Natural killer cell (primary cell): ENCODE measurements around the gene RAD51AP2. TPM values are rescaled to one million over a fixed set of nuclear protein-coding genes. Genes with fewer than 3 reads are reported as not detected.

Source experiments
- ATAC-seq, 3 donors: fragments of 150-1000 bp in 2 of 3; fragments of 200-7000 bp in 1 of 3; cut with Tn5 transposase; 1 replicate in 1 of 3; 2 replicates in 2 of 3; pipeline ENCODE4 v1.10.0; 2021; ENCODE audit warnings: mild to moderate bottlenecking in 2 of 3, moderate library complexity in 2 of 3
- DNase-seq, 2 donors: peaks; one replicate each; pipeline versions ENCODE4 v3.0.0 to v3.0.0-alpha.2; 2013 to 2021; ENCODE audit warnings: mixed read lengths in 1 of 2
- H3K27ac ChIP-seq: one replicate; pipeline ENCODE4 v1.5.1; 2013; ENCODE audit warnings: mild to moderate bottlenecking, low read length
- H3K27me3 ChIP-seq: one replicate; pipeline ENCODE4 v1.6.1; 2013; ENCODE audit warnings: low read length; ENCODE audit not compliant: control insufficient read depth, insufficient read depth
- H3K36me3 ChIP-seq: one replicate; pipeline ENCODE4 v1.6.1; 2013; ENCODE audit warnings: low read length; ENCODE audit not compliant: control insufficient read depth, insufficient read depth
- H3K4me1 ChIP-seq: one replicate; pipeline ENCODE4 v1.6.1; 2013; ENCODE audit warnings: low read length; ENCODE audit not compliant: control insufficient read depth, insufficient read depth
- H3K4me3 ChIP-seq: one replicate; pipeline ENCODE4 v1.5.1; 2013; ENCODE audit warnings: low read length
- H3K9me3 ChIP-seq: one replicate; pipeline ENCODE4 v1.6.1; 2013; ENCODE audit warnings: low read length; ENCODE audit not compliant: control insufficient read depth, insufficient read depth
- H3K27ac Mint-ChIP-seq, 2 donors: one replicate each; pipeline ENCODE4 v1.8.0; 2022; ENCODE audit warnings: mild to moderate bottlenecking in 2 of 2, mixed read lengths in 2 of 2, moderate library complexity in 1 of 2
- H3K27me3 Mint-ChIP-seq, 2 donors: one replicate each; pipeline ENCODE4 v1.8.0; 2022; ENCODE audit warnings: low read depth in 2 of 2, mixed read lengths in 2 of 2
- H3K36me3 Mint-ChIP-seq: one replicate; pipeline ENCODE4 v1.8.0; 2022; ENCODE audit warnings: mixed read lengths
- H3K4me1 Mint-ChIP-seq, 2 donors: one replicate each; pipeline ENCODE4 v1.8.0; 2022; ENCODE audit warnings: mixed read lengths in 2 of 2
- H3K4me3 Mint-ChIP-seq: one replicate; pipeline ENCODE4 v1.8.0; 2022; ENCODE audit warnings: mild to moderate bottlenecking, moderate library complexity, mixed read lengths
- H3K9me3 Mint-ChIP-seq, 2 donors: one replicate each; pipeline ENCODE4 v1.8.0; 2022; ENCODE audit warnings: mixed read lengths in 2 of 2
- WGBS: methylation state at CpG from one replicate; pipeline ENCODE4 v1.1.7; 2013; ENCODE audit warnings: missing lambda C conversion rate; ENCODE audit not compliant: insufficient coverage; 5-methylcytosine and 5-hydroxymethylcytosine counted together
- intact Hi-C: fragments of 100-400 bp; cut with micrococcal nuclease; formaldehyde crosslinking; loops from one replicate; pipeline ENCODE4 v1.14.2; 2022
- total RNA-seq, 4 donors: library from RNA; stranded (reverse); fragments of 120-200 nt in 1 of 4; gene quantifications; one replicate each; pipeline versions ENCODE4 v1.2.3 to v1.2.4, GENCODE V29; 2013 to 2022
- TF ChIP-seq, protein P1 (sequence below): fragments of 200-600 bp; IDR thresholded peaks from one replicate; pipeline ENCODE4 v1.8.0; 2022; ENCODE audit warnings: antibody characterized with exemption

Gene RAD51AP2
- total RNA-seq, 3 donors from 2014 or later (not counting 1 experiment from before 2014, with no cell fraction given): not detected

GRCh38 chr2:17536416-17536815 lies 18.2 kb upstream of the RAD51AP2 start:
- no peak overlapping the region for H3K4me3 Mint-ChIP-seq
- H3K4me1 Mint-ChIP-seq: no peaks in the 10 kb centered on the region
- Histone ChIP-seq H3K4me3 (no peak overlapping the region), H3K36me3 (no peaks in the 10 kb centered on the region), H3K27ac (no peak overlapping the region), H3K4me1 (no peaks in the 10 kb centered on the region), H3K9me3 (no peaks in the 10 kb centered on the region), H3K27me3 (peaks cover 27% of the 10 kb centered on the region)
- peaks cover 7 to 12% of the 10 kb centered on the region in 2 donors for H3K9me3 Mint-ChIP-seq
- intact Hi-C loops: no loop called here
- H3K27me3 Mint-ChIP-seq: peaks cover 34 to 36% of the 10 kb centered on the region in 2 donors
- H3K27ac Mint-ChIP-seq: no peak overlapping the region
- H3K36me3 Mint-ChIP-seq: no peaks in the 10 kb centered on the region
- ATAC-seq: no peak
- 93% methylated on average over 2 of the region's 2 CpGs for WGBS
- no peak for DNase-seq
- TF ChIP-seq, protein P1, sequence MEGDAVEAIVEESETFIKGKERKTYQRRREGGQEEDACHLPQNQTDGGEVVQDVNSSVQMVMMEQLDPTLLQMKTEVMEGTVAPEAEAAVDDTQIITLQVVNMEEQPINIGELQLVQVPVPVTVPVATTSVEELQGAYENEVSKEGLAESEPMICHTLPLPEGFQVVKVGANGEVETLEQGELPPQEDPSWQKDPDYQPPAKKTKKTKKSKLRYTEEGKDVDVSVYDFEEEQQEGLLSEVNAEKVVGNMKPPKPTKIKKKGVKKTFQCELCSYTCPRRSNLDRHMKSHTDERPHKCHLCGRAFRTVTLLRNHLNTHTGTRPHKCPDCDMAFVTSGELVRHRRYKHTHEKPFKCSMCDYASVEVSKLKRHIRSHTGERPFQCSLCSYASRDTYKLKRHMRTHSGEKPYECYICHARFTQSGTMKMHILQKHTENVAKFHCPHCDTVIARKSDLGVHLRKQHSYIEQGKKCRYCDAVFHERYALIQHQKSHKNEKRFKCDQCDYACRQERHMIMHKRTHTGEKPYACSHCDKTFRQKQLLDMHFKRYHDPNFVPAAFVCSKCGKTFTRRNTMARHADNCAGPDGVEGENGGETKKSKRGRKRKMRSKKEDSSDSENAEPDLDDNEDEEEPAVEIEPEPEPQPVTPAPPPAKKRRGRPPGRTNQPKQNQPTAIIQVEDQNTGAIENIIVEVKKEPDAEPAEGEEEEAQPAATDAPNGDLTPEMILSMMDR: no peak

GRCh38 chr2:17533546-17533945 lies 15.3 kb upstream of the RAD51AP2 start:
- Mint-ChIP-seq H3K36me3 (no peaks in the 10 kb centered on the region), H3K9me3 (peaks cover 7 to 12% of the 10 kb centered on the region in 2 donors), H3K27me3 (peaks cover 10 to 17% of the 10 kb centered on the region in 2 donors), H3K4me1 (no peaks in the 10 kb centered on the region), H3K4me3 (no peak overlapping the region), H3K27ac (no peak overlapping the region)
- WGBS: 100% methylated on average over 1 of the region's 2 CpGs
- DNase-seq (no peak), ATAC-seq (no peak)
- TF ChIP-seq, protein P1: no peak
- Histone ChIP-seq H3K9me3 (no peaks in the 10 kb centered on the region), H3K27ac (no peak overlapping the region), H3K36me3 (no peaks in the 10 kb centered on the region), H3K27me3 (peaks cover 10% of the 10 kb centered on the region), H3K4me1 (no peaks in the 10 kb centered on the region), H3K4me3 (no peak overlapping the region)
- intact Hi-C loops: no loop called here

GRCh38 chr2:17529771-17530170 lies 11.5 kb upstream of the RAD51AP2 start:
- 85% methylated on average over 2 of the region's 2 CpGs for WGBS
- Mint-ChIP-seq H3K9me3 (peaks cover 0 to 7% of the 10 kb centered on the region in 2 donors), H3K27ac (no peak overlapping the region), H3K4me3 (no peak overlapping the region), H3K4me1 (no peaks in the 10 kb centered on the region), H3K36me3 (no peaks in the 10 kb centered on the region), H3K27me3 (no peaks in the 10 kb centered on the region)
- H3K9me3 ChIP-seq: no peaks in the 10 kb centered on the region
- intact Hi-C loops: no loop called here
- H3K36me3 ChIP-seq: no peaks in the 10 kb centered on the region
- TF ChIP-seq, protein P1: no peak
- H3K4me3 ChIP-seq: no peak overlapping the region
- no peaks in the 10 kb centered on the region for H3K4me1 ChIP-seq
- no peak for DNase-seq
- no peak overlapping the region for H3K27ac ChIP-seq
- peaks cover 2% of the 10 kb centered on the region for H3K27me3 ChIP-seq
- no peak for ATAC-seq

- TF ChIP-seq, protein P1: no peak
- no peak overlapping the region for H3K4me3 ChIP-seq
- H3K27me3 ChIP-seq: peaks cover 7% of the 10 kb centered on the region
- DNase-seq (no peak), ATAC-seq (no peak)
- no peak overlapping the region for H3K27ac ChIP-seq
- Mint-ChIP-seq H3K9me3 (peaks cover 2 to 3% of the 10 kb centered on the region in 2 donors), H3K27ac (no peak overlapping the region), H3K4me3 (no peak overlapping the region), H3K36me3 (no peaks in the 10 kb centered on the region), H3K4me1 (no peaks in the 10 kb centered on the region), H3K27me3 (peaks cover 0 to 5% of the 10 kb centered on the region in 2 donors)
- H3K36me3 ChIP-seq: no peaks in the 10 kb centered on the region
- no peaks in the 10 kb centered on the region for H3K4me1 ChIP-seq
- intact Hi-C loops: no loop called here
- H3K9me3 ChIP-seq: peaks cover 5% of the 10 kb centered on the region
- WGBS: 89% methylated on average over 3 of the region's 6 CpGs
Measured at GRCh38 chr2:17522303-17522702, 4.1 kb upstream of the RAD51AP2 start.
